Uterus (tissue), 2 donors: ENCODE measurements around the gene ZMYND10.

Experiments
- POLR2A ChIP-seq, 2 donors: fragments of 450-650 bp; IDR thresholded peaks; one replicate each; pipeline ENCODE4 v1.6.1; 2016; ENCODE audit warnings: antibody characterized with exemption in 2 of 2, mild to moderate bottlenecking in 1 of 2, moderate library complexity in 1 of 2
- TF ChIP-seq, protein P1 (sequence below), 4 experiments: fragments of 200-600 bp in 2 of 4; fragments of 450-650 bp in 2 of 4; sonication (generic) in 2 of 4; IDR thresholded peaks; one replicate each; pipeline ENCODE4 v1.5.1; 2016 to 2019; ENCODE audit warnings: antibody characterized with exemption in 4 of 4, mild to moderate bottlenecking in 2 of 4, moderate library complexity in 1 of 4

DNA sequence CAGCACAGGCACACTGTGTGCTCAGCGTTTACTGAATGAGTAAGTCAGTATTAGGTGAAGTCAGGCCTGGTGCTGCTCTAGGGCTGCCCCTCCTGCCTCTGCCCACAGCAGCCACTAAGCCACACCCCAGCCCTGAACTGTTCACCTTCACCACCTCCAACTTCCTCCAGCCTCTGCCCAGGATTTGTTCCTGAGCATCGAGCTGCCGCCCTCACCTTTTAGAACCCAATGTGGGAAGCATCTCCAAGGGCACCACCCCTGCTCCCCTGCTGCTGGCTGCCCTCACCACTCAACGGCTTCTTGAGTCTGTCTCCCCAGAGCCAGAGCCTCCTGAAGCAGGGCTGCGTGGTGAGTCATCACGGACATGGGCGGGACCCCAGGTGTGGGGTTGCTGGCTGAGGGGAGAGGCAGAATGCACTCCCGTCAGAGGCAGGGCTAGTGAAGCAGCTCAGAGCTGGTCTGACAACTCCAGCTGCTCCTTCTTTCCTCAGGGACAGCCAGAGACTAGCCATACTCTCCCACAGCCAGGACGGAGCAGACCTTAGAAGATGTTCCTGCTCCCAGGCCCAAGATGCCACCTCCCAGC, 28.8 kb downstream of the ZMYND10 start:
- TF ChIP-seq, protein P1, sequence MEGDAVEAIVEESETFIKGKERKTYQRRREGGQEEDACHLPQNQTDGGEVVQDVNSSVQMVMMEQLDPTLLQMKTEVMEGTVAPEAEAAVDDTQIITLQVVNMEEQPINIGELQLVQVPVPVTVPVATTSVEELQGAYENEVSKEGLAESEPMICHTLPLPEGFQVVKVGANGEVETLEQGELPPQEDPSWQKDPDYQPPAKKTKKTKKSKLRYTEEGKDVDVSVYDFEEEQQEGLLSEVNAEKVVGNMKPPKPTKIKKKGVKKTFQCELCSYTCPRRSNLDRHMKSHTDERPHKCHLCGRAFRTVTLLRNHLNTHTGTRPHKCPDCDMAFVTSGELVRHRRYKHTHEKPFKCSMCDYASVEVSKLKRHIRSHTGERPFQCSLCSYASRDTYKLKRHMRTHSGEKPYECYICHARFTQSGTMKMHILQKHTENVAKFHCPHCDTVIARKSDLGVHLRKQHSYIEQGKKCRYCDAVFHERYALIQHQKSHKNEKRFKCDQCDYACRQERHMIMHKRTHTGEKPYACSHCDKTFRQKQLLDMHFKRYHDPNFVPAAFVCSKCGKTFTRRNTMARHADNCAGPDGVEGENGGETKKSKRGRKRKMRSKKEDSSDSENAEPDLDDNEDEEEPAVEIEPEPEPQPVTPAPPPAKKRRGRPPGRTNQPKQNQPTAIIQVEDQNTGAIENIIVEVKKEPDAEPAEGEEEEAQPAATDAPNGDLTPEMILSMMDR (IDR thresholded peaks at IDR 0.05): no peak
- TF ChIP-seq POLR2A (IDR thresholded peaks at IDR 0.05): peak in 1 of 2 donors; percentile 26
